Endothelial cell of hepatic sinusoid (primary cell): ENCODE results near the gene MEAK7.

Experiments used
- in situ Hi-C: cut with HindIII; loops from 2 replicates; pipeline ENCODE4 v1.10.0; 2017; ENCODE audit warnings: low sequenced_read_pairs

MEAK7 gene

GRCh38 chr16:84504420-84505248 lies at the start of gene MEAK7:
TSS of gene MEAK7 (minus strand) at chr16:84504659. CDS start at chr16:84498086, 6,573 bp downstream.
- in situ Hi-C loops: loop anchor here (25.0 kb wide), 1 partner anchor 233 kb away; no protein-coding TSS in a partner anchor

DNA sequence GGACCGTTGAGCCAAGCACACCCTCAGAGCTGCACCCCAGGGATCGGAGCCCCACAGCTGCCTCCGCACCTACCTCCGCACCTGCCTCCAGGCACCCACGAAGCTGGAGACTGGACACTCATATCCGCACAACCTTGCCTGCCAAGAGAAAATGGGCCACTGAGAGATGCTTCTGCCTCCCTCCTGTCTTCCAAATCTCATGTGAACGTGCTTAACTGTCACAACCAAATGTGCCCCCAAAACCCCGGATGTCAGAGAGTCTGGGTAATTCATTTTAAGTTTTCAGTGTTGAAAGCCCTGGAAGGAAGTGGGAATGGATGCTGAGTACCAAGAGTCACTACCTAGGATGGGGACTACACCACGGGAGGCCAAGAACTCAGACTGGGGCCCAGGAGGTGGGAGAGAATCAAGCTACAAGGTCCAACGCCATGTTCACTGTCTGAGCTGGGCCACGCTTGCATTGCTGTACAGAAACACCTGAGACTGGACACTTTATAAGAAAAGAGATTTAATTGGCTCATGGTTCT lies 49.5 kb upstream of the MEAK7 start:
- in situ Hi-C loops: no loop called here

GRCh38 chr16:84552135-84552534 lies 47.7 kb upstream of the MEAK7 start:
- in situ Hi-C loops: no loop called here

DNA sequence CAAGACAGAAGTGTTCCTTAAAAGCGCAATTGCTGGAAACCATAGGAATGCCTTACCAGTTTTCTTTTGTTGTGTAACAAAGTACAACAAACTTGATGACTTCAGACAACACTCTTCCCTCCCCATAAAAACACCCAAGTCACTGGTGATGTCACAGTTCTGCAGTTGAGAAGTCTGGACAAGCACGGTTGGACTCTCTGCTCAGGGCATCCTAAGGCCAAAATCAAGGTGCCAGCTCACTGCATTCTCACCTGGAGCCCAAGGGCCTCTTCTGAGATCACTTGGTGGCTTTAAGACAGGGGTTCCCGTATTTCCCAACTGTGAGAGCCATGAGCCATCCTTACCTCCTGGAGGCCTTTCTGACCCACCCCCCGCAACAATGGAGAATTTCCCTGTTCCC lies 45.6 kb upstream of the MEAK7 start:
- in situ Hi-C loops: no loop called here

- in situ Hi-C loops: no loop called here
Observed at GRCh38 chr16:84548971-84549844, 44.7 kb upstream of the MEAK7 start.

GRCh38 chr16:84548508-84548907 lies 44.0 kb upstream of the MEAK7 start:
- in situ Hi-C loops: no loop called here

DNA sequence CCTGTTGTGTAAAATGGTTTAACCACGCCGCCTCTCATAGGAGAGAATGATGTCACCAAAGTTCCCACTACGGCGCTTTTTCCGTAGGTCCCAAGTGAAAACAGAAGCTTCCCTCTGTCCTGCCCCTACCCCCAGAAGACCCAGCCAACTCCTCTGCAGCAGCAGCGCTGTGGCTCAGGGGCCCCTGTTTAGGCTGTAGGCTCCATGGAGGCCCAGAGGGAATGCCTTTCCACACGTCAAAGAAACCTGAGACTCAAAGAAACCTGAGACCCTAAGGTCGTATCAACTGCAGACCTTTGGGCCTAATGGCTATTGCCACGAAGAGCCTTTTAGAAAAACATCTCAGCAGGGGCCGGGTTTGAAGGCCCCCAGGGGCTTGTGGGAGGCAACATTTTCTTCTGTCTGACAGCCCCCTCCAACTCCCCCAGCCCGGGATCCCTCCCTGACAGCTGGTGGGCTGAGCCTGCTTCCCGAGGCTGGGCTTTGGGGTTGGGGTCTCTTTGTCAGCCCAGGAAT lies 43.1 kb upstream of the MEAK7 start:
- in situ Hi-C loops: no loop called here

GRCh38 chr16:84546669-84547545 lies 42.4 kb upstream of the MEAK7 start:
- in situ Hi-C loops: no loop called here

- in situ Hi-C loops: no loop called here
Observed at GRCh38 chr16:84545114-84545737, 40.8 kb upstream of the MEAK7 start.

- in situ Hi-C loops: no loop called here
Observed at GRCh38 chr16:84544031-84544773, 39.7 kb upstream of the MEAK7 start.

DNA sequence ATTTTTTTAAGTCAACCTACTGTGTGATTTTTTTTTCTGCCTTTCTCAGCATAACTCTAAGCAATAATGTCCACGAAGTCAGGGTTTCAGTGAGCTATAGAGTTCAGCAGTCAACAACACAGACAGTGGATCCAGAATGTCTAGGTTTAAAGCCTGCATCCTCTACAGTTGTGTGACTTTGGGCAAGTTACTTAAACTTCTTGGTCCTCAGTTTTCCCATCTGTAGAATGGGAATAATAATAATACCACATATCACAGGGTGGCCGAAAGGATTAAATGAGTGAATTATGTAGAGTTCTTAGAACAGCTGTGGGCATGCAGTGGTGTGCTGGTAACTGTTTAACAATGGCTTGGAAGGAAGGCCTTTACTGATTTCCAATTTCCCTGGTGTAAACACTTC lies 38.8 kb upstream of the MEAK7 start:
- in situ Hi-C loops: no loop called here

DNA sequence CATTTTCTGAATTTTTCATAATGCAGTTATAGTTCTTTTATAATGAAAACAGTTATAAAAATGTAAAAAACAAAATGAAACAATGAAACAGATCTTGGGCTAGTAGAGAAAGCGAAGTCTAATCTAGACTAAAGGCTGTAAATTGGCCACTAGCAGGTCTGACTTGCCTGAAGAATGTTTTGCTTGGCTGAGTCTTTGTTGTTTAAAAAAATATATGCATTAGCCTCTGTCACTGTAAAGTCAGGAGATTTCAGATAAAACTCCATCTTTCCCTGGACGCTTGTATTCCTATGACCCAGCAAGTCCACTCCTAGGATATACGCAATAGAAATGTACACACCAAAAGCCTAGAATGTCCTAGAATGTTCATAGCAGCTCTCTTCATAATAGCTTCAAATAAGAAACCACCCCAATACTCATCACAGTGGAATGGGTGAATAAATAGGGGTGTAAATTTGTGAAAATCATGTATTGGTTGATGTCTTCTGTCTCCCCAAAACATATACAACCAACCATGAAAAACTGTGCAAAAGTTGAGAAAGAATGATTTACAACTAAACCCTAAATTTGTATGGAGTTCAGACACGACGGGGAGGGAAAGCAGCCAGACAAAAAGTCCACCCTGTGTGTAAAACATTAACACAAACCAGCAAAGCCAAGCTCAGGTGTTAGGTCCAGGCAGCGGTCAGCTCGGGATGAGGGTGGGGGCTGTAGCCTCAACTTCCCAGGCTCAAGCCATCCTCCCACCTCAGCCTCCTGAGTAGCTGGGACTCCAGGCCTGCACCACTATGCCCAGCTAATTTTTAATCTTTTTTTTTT lies 37.7 kb upstream of the MEAK7 start:
- in situ Hi-C loops: no loop called here

DNA sequence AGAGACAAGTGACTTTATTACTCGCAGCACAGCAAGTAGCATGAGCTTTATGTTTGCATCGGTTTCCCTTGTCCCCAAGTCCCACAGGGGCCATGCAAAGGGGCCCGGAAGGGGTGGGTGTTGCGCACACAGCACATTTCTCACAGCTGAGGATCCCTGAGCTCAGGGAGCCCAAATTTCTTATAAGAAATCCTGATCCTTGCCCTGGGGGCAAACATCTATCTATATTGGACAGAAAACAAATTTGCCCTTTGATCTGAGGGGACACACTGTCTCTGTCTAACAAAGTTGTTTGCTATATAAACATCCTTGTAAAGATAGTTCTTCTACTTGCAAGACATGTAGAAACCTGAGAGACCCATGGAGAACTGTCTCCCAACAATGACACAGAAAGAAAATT lies 35.7 kb upstream of the MEAK7 start:
- in situ Hi-C loops: no loop called here

- in situ Hi-C loops: loop anchor here (5.0 kb wide), 1 partner anchor 79 kb away; the partner anchor contains the start of gene COTL1
Observed at GRCh38 chr16:84538222-84538840, 33.9 kb upstream of the MEAK7 start.

- in situ Hi-C loops: loop anchor here (5.0 kb wide), 1 partner anchor 80 kb away; the partner anchor contains the start of gene COTL1
Observed at GRCh38 chr16:84537491-84538151, 33.2 kb upstream of the MEAK7 start.

DNA sequence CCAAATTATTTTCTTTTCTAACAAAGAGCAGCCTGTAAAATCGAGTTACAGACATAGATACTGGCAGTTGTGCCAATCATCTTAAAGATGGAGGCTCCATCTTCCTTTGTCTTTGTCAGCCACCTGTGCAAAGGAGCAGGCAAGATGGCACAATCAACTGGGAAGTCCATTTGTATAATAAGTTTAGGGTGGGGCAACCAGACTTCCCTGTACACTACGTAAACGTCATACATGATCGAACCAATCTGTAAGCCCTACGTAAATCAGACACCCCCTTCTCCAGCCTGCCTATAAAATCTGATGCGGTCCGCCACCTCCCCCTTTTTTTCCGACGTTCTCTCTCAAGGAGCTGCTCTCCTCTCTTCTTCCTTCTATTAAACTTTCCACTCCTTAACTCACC lies 31.4 kb upstream of the MEAK7 start:
- in situ Hi-C loops: loop anchor here (5.0 kb wide), 1 partner anchor 81 kb away; the partner anchor contains the start of gene COTL1

DNA sequence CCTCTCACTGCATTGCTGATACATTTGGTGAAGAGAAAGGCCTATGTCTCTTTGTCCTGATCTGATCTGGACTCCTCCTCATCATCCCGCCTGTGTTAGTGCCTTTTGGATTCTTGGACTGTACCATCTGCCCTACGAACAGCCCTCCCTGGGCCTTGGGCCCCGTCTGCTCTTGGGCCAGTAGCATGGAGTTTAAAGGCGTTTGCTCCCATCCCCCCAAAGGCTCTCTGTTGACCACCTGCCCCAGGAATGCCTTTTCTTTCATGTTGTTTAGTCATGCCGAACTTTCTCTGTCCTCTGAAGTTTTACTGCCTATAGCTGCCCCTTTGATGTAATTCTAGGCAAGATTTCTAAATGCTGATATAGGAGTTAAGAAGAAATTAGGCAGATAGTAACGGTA lies 30.9 kb upstream of the MEAK7 start:
- in situ Hi-C loops: loop anchor here (5.0 kb wide), 1 partner anchor 82 kb away; the partner anchor contains the start of gene COTL1
